Measurements from ENCODE around the gene NSD1.

DNA sequence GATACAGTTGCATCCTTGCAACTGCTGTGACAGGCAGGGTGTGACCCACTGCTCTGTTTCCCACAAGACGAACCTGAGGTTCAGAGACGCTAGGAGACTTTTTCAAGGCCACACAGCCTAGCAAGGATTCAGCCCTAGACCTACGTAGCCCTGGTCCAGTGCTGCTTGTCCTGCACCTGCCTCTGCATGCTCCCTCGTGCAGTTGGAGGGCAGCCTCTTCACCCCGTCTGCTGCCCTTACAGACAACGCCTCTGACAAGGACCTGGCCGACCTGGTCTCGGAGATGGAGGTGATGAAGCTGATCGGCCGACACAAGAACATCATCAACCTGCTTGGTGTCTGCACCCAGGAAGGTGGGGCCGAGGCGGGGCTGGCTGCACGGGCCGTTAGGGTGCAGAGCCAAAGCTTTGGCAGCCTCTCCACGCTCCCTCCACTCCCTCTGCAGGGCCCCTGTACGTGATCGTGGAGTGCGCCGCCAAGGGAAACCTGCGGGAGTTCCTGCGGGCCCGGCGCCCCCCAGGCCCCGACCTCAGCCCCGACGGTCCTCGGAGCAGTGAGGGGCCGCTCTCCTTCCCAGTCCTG, 38.4 kb upstream of the NSD1 start:
- TF ChIP-seq CTCF (IDR thresholded peaks at IDR 0.05; ENCODE audit: poor library complexity): no peak
- no peak for TF ChIP-seq EZH2phosphoT487 (IDR thresholded peaks at IDR 0.05; ENCODE audit: low read depth, severe bottlenecking, unreplicated experiment)
